H1 (cell line): ENCODE measurements around the gene SKAP2. TPM values are rescaled to one million over a fixed set of nuclear protein-coding genes. Genes with fewer than 3 reads are reported as not detected.

ENCODE experiments used
- CTCF ChIA-PET: fragments of 300-600 bp; sonication (Branson Sonifier 250); formaldehyde crosslinking; loops from one replicate; lab custom pipeline; 2021; ENCODE audit not compliant: partially characterized antibody; lab: Charles Lee
- POLR2A ChIA-PET: fragments of 300-600 bp; sonication (Branson Sonifier 250); formaldehyde crosslinking; loops from one replicate; lab custom pipeline; 2021; ENCODE audit warnings: inconsistent platforms; ENCODE audit not compliant: partially characterized antibody; lab: Charles Lee
- DNase-seq, 2 experiments: peaks; one replicate each; pipeline versions ENCODE4 v3.0.0 to v3.0.0-alpha.2; 2010 to 2022; ENCODE audit warnings: low spot score in 2 of 2, low read depth in 1 of 2, mixed read lengths in 1 of 2
- FAIRE-seq: peaks from 2 replicates; lab custom pipeline; 2011; peaks lifted over from hg19 to GRCh38; lab: Jason Lieb, UNC
- H2AFZ ChIP-seq: 2 replicates; pipeline ENCODE4 v1.8.1; 2012; ENCODE audit warnings: low read length, inconsistent platforms
- H2AK5ac ChIP-seq: 2 replicates; pipeline ENCODE4 v1.6.1; 2013; ENCODE audit warnings: low read depth, low read length
- H2BK120ac ChIP-seq: replicated peaks from 2 replicates; pipeline ENCODE3; 2013; ENCODE audit warnings: low read depth, low read length, inconsistent platforms
- H2BK12ac ChIP-seq: 2 replicates; pipeline ENCODE4 v1.6.1; 2013; ENCODE audit warnings: low read depth, low read length
- H2BK15ac ChIP-seq: 2 replicates; pipeline ENCODE4 v1.6.1; 2013; ENCODE audit warnings: low read length
- H2BK20ac ChIP-seq: 2 replicates; pipeline ENCODE4 v1.6.1; 2013; ENCODE audit warnings: low read length
- H2BK5ac ChIP-seq: 2 replicates; pipeline ENCODE4 v1.6.1; 2013; ENCODE audit warnings: low read depth, low read length
- H3K14ac ChIP-seq: 2 replicates; pipeline ENCODE4 v1.6.1; 2013; ENCODE audit warnings: inconsistent platforms; ENCODE audit not compliant: insufficient read length
- H3K18ac ChIP-seq: 2 replicates; pipeline ENCODE4 v1.6.1; 2013; ENCODE audit warnings: low read length; ENCODE audit errors: extremely low read depth
- H3K23ac ChIP-seq: 2 replicates; pipeline ENCODE4 v1.6.1; 2013; ENCODE audit warnings: inconsistent platforms; ENCODE audit not compliant: insufficient read length
- H3K23me2 ChIP-seq: 2 replicates; pipeline ENCODE4 v1.6.1; 2013; ENCODE audit warnings: low read depth, low read length
- H3K27ac ChIP-seq: 2 replicates; pipeline ENCODE4 v1.6.1; 2011; ENCODE audit warnings: low read depth, low read length, inconsistent platforms
- H3K27me3 ChIP-seq, 4 experiments: replicated peaks in 1 of 4; 1 replicate in 1 of 4; 2 replicates in 3 of 4; pipeline versions ENCODE4 v1.6.1 to v1.8.1; 2011 to 2013; ENCODE audit warnings: low read length in 3 of 4, mild to moderate bottlenecking in 3 of 4, inconsistent platforms in 2 of 4, mixed read lengths in 2 of 4, moderate library complexity in 1 of 4; ENCODE audit not compliant: control insufficient read depth in 3 of 4, insufficient read depth in 3 of 4; ENCODE audit errors: extremely low read depth in 1 of 4
- H3K36me3 ChIP-seq, 4 experiments: 2 replicates each; pipeline versions ENCODE4 v1.6.1 to v1.8.1; 2011 to 2013; ENCODE audit warnings: mild to moderate bottlenecking in 4 of 4, low read length in 3 of 4, moderate library complexity in 2 of 4, control low read depth in 1 of 4, inconsistent platforms in 1 of 4; ENCODE audit not compliant: insufficient read depth in 4 of 4, control insufficient read depth in 2 of 4
- H3K4ac ChIP-seq: replicated peaks from 2 replicates; pipeline ENCODE3; 2013; ENCODE audit warnings: low read length, low read depth, mixed read lengths, inconsistent platforms; ENCODE audit not compliant: insufficient read length
- H3K4me1 ChIP-seq, 4 experiments: replicated peaks in 1 of 4; 1 replicate in 1 of 4; 2 replicates in 3 of 4; pipeline versions ENCODE4 v1.6.1 to v1.8.1; 2011 to 2013; ENCODE audit warnings: low read length in 3 of 4, inconsistent platforms in 2 of 4, mixed read lengths in 1 of 4; ENCODE audit not compliant: insufficient read depth in 4 of 4, control insufficient read depth in 3 of 4
- H3K4me2 ChIP-seq, 2 experiments: 2 replicates each; pipeline versions ENCODE4 v1.6.1 to v1.8.1; 2011 to 2013; ENCODE audit warnings: low read depth in 2 of 2, low read length in 2 of 2, control low read depth in 1 of 2, inconsistent platforms in 1 of 2, mild to moderate bottlenecking in 1 of 2; ENCODE audit not compliant: insufficient read depth in 1 of 2
- H3K4me3 ChIP-seq, 4 experiments: fragments of 200-600, 300-600 bp in 1 of 4; sonication (generic), shearing (Covaris generic), sonication (Bioruptor Twin) in 1 of 4; 2 replicates each; pipeline versions ENCODE4 v1.5.1 to v1.8.1; 2011 to 2016; ENCODE audit warnings: low read length in 4 of 4, low read depth in 3 of 4, control low read depth in 2 of 4, inconsistent platforms in 2 of 4, mild to moderate bottlenecking in 2 of 4, mixed read lengths in 1 of 4, moderate library complexity in 1 of 4; ENCODE audit not compliant: insufficient read depth in 2 of 4; ENCODE audit errors: extremely low read depth in 1 of 4
- H3K56ac ChIP-seq: replicated peaks from 2 replicates; pipeline ENCODE3; 2013; ENCODE audit warnings: low read depth, mild to moderate bottlenecking, mixed read lengths, low read length, inconsistent platforms; ENCODE audit not compliant: insufficient read length
- H3K79me1 ChIP-seq: 2 replicates; pipeline ENCODE4 v1.6.1; 2013; ENCODE audit warnings: low read depth, low read length, control low read depth
- H3K79me2 ChIP-seq, 2 experiments: 2 replicates each; pipeline versions ENCODE4 v1.6.1 to v1.8.1; 2012 to 2013; ENCODE audit warnings: low read length in 2 of 2, mild to moderate bottlenecking in 2 of 2, inconsistent platforms in 1 of 2; ENCODE audit not compliant: insufficient read depth in 2 of 2, control insufficient read depth in 1 of 2
- H3K9ac ChIP-seq, 4 experiments: replicated peaks in 1 of 4; 1 replicate in 1 of 4; 2 replicates in 3 of 4; pipeline versions ENCODE4 v1.6.1 to v1.8.1; 2011 to 2013; ENCODE audit warnings: low read depth in 3 of 4, low read length in 3 of 4, control low read depth in 2 of 4, mild to moderate bottlenecking in 2 of 4, moderate library complexity in 2 of 4, inconsistent platforms in 1 of 4; ENCODE audit errors: extremely low read depth in 1 of 4
- H3K9me3 ChIP-seq, 2 experiments: 2 replicates each; pipeline versions ENCODE4 v1.6.1 to v1.8.1; 2012 to 2013; ENCODE audit warnings: mild to moderate bottlenecking in 2 of 2, moderate library complexity in 2 of 2, control low read depth in 1 of 2, inconsistent platforms in 1 of 2, low read depth in 1 of 2, low read length in 1 of 2, mixed read lengths in 1 of 2; ENCODE audit not compliant: insufficient read depth in 2 of 2
- H4K20me1 ChIP-seq, 2 experiments: replicated peaks in 1 of 2; 2 replicates each; pipeline versions ENCODE3 to v1.8.1; 2011 to 2013; ENCODE audit warnings: inconsistent platforms in 2 of 2, low read length in 2 of 2, mild to moderate bottlenecking in 1 of 2; ENCODE audit not compliant: insufficient read depth in 2 of 2, control insufficient read depth in 1 of 2
- H4K5ac ChIP-seq: 2 replicates; pipeline ENCODE4 v1.6.1; 2013; ENCODE audit warnings: low read length, low read depth, mixed read lengths, inconsistent platforms; ENCODE audit not compliant: insufficient read length
- H4K8ac ChIP-seq: 2 replicates; pipeline ENCODE4 v1.8.0; 2013; ENCODE audit warnings: mild to moderate bottlenecking, moderate library complexity, low read length, inconsistent platforms; ENCODE audit not compliant: insufficient read depth; ENCODE audit errors: extremely low read depth
- H4K91ac ChIP-seq: replicated peaks from 2 replicates; pipeline ENCODE3; 2013; ENCODE audit warnings: low read length, mixed read lengths, inconsistent platforms; ENCODE audit not compliant: insufficient read length
- BCL11A ChIP-seq, 2 experiments: IDR thresholded peaks; one replicate each; pipeline ENCODE4 v1.6.1; 2011; ENCODE audit warnings: low read depth in 2 of 2, low read length in 2 of 2, mild to moderate bottlenecking in 2 of 2
- CBX5 ChIP-seq: fragments of 300-800, 300-1000 bp; sonication (generic); IDR thresholded peaks from 2 replicates; pipeline ENCODE4 v1.7.1; 2016; ENCODE audit warnings: antibody characterized with exemption, low read length, low read depth
- CEBPB ChIP-seq: IDR thresholded peaks from 2 replicates; pipeline ENCODE4 v1.6.1; 2012; ENCODE audit warnings: low read depth, low read length
- CHD1 ChIP-seq: IDR thresholded peaks from 2 replicates; pipeline ENCODE4 v1.6.1; 2012; ENCODE audit warnings: low read depth, low read length, improper control_type of control experiment
- EGR1 ChIP-seq: IDR thresholded peaks from 2 replicates; pipeline ENCODE4 v1.6.1; 2011; ENCODE audit warnings: low read depth, low read length, borderline replicate concordance
- FOSL1 ChIP-seq: IDR thresholded peaks from 2 replicates; pipeline ENCODE4 v1.6.1; 2011; ENCODE audit warnings: mild to moderate bottlenecking, low read depth, low read length, moderate library complexity; ENCODE audit not compliant: insufficient read depth
- HDAC6 ChIP-seq: IDR thresholded peaks from one replicate; pipeline ENCODE4 v1.7.1; 2012; ENCODE audit warnings: low read depth, mild to moderate bottlenecking, inconsistent platforms, low read length, moderate library complexity
- JUND ChIP-seq: IDR thresholded peaks from 2 replicates; pipeline ENCODE4 v1.6.1; 2011; ENCODE audit warnings: mild to moderate bottlenecking, improper control_type of control experiment, low read length
- KDM5A ChIP-seq: fragments of 200-600 bp; IDR thresholded peaks from 2 replicates; pipeline ENCODE4 v1.7.1; 2012; ENCODE audit warnings: mild to moderate bottlenecking, low read length, inconsistent platforms, mixed read lengths
- RBBP5 ChIP-seq: IDR thresholded peaks from 2 replicates; pipeline ENCODE4 v1.7.1; 2012; ENCODE audit warnings: low read depth, mild to moderate bottlenecking, inconsistent platforms, low read length, moderate library complexity, borderline replicate concordance
- SIX5 ChIP-seq: IDR thresholded peaks from 2 replicates; pipeline ENCODE4 v1.6.1; 2011; ENCODE audit warnings: mild to moderate bottlenecking, low read depth, low read length
- SP1 ChIP-seq: IDR thresholded peaks from 2 replicates; pipeline ENCODE4 v1.6.1; 2011; ENCODE audit warnings: low read depth, low read length
- WGBS, 2 experiments: shearing (Covaris generic) in 1 of 2; methylation state at CpG; one replicate each; pipeline versions ENCODE4 v1.1.6 to v1.1.7; 2013 to 2015; ENCODE audit warnings: low lambda C conversion rate in 2 of 2, mixed read lengths in 2 of 2, inconsistent platforms in 1 of 2, low coverage in 1 of 2, missing lambda C conversion rate in 1 of 2; ENCODE audit not compliant: insufficient replicate concordance in 2 of 2, insufficient coverage in 1 of 2, insufficient read length in 1 of 2; ENCODE audit errors: extremely low coverage in 1 of 2, missing lambda C conversion rate in 1 of 2; 5-methylcytosine and 5-hydroxymethylcytosine counted together
- polyA plus RNA-seq, 7 experiments: library from polyadenylated mRNA; depleted of rRNA in 3 of 7; stranded (reverse) in 5 of 7; unstranded in 2 of 7; fragments of >200 nt in 5 of 7; fragments of 200-250 nt in 2 of 7; gene quantifications; 1 replicate in 5 of 7; 2 replicates in 1 of 7; 4 replicates in 1 of 7; pipeline versions ENCODE4 v1.2.1 to v1.2.3, GENCODE V29; 2011 to 2013; ENCODE audit warnings: missing spikeins in 2 of 7, mixed read lengths in 2 of 7
- total RNA-seq: library from RNA; stranded (reverse); fragmentation: NEBNext Ultra II Directional; extraction: Animal tissue kit (Norgen Biotek cat#: 25700); gene quantifications from 2 replicates; pipeline ENCODE4 v1.2.1, GENCODE V29; 2021
- TF ChIP-seq, protein P1 (sequence below): IDR thresholded peaks from 2 replicates; pipeline ENCODE4 v1.6.1; 2012; ENCODE audit warnings: inconsistent platforms

Gene SKAP2
- total and polyA plus RNA-seq, 2 of the 8 experiments (the other 6 are each of a cell fraction or from before 2014, with no cell fraction given) = 0.53 to 5.1 TPM

GRCh38 chr7:26675143-26675887, 189.1 kb downstream of the SKAP2 start:
- Histone ChIP-seq H2AK5ac (no peak overlapping the region), H3K23me2 (no peaks in the 10 kb centered on the region), H3K79me1 (no peaks in the 10 kb centered on the region), H2BK120ac (no peak overlapping the region), H3K9me3 (no peaks in the 10 kb centered on the region), H3K36me3 (no peaks in the 10 kb centered on the region), H2BK15ac (no peak overlapping the region), H3K14ac (no peak overlapping the region), H3K4ac (no peak overlapping the region), H3K18ac (no peak overlapping the region), H3K4me2 (no peak overlapping the region), H3K79me2 (no peaks in the 10 kb centered on the region), H2BK12ac (no peak overlapping the region), H3K4me1 (no peaks in the 10 kb centered on the region), H3K23ac (no peak overlapping the region), H2BK20ac (no peak overlapping the region), H2BK5ac (no peak overlapping the region), H4K5ac (no peak overlapping the region), H3K9ac (no peak overlapping the region), H3K4me3 (no peak overlapping the region), H4K8ac (no peak overlapping the region), H4K20me1 (no peaks in the 10 kb centered on the region), H2AFZ (no peak overlapping the region), H3K56ac (no peak overlapping the region), H3K27me3 (no peaks in the 10 kb centered on the region), H4K91ac (no peak overlapping the region), H3K27ac (no peak overlapping the region)
- DNase-seq (no peak), FAIRE-seq (no peak)
- TF ChIP-seq CBX5 (no peak), CEBPB (no peak), KDM5A (no peak), CHD1 (no peak), SIX5 (no peak), BCL11A (IDR thresholded peaks at IDR 0.05; ENCODE audit: low read depth in 2 of 2, low read length in 2 of 2) (no peak), HDAC6 (no peak), JUND (no peak), RBBP5 (no peak), FOSL1 (no peak), SP1 (no peak), EGR1 (no peak)
- TF ChIP-seq, protein P1, sequence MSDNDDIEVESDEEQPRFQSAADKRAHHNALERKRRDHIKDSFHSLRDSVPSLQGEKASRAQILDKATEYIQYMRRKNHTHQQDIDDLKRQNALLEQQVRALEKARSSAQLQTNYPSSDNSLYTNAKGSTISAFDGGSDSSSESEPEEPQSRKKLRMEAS = no peak
- WGBS, 2 experiments = 82% methylated on average over 4 of the region's 4 CpGs; no CpG with 5 or more reads in 1 of the 2 experiments
- ChIA-PET CTCF (interaction anchor here (0.6 to 1.8 kb wide), 5 partner anchors 13 to 1426 kb away, joined by 3 to 7 read pairs (median 4); no protein-coding TSS in a partner anchor), POLR2A (no interaction called here)
